NCI-H2171 (cell line): ENCODE results near the gene CHRNA10.
A peak's percentile ranks its signal among the peaks of the same experiment; 100 is the strongest.
"Not testable (repeated sequence)": the region's sequence is repeated elsewhere in the genome, so short reads cannot be mapped to it uniquely, and the experiment has no call there.

Experiments used
- DNase-seq: peaks from one replicate; lab custom pipeline; 2025; lab: John Stamatoyannopoulos, UW

CHRNA10 gene

DNA sequence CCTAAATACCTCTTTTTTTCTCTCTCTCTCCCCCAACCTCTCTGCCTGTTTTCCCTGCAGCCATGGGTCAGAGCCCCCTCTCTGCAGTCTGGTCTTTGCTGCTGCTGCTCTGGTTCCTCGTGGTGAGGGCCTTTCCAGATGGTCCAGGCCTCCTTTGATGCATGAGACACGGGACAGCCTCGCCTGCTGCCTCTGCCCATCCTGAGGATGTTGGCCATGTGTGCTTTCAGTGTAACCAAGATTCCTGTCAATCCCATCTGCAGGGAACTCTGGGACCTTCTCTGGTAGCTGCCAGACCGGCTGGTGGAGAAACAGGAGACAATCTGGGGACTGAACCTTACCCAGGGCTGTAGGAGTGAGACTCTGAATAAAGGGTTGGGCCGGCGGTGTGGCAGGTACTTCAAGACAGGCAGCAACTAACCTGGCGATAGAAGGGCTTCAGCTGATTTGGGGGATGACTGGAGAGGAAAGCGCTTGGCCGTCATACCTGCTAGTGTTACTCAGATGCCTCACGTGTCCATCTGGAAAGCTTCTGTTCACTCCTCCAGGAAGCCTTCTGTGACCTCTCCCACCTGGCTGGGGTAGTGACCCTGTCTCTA, 7.1 kb downstream of the CHRNA10 start:
- no peak for DNase-seq

- no peak for DNase-seq
Observed at GRCh38 chr11:3662856-3663255, 8.3 kb downstream of the CHRNA10 start.

DNA sequence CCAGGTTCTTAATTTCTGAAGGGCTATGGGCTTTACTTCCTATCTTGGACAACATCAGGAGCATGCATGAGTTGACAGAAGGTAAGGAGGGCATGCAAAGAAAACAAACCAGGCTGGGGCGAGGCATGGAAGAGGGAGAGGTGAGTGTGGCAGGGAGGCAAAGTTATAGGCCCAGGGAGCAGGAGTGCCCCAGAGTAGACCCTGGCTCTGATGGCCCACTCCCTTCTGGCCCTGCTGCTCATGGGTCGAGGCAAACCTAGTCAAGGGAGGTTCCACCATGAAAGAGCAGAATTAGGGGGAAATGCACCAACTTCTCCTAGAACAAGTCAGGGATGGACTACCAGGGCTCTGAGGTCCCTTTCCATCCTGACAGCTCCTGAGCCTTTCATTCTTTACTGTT, 10.2 kb downstream of the CHRNA10 start:
- DNase-seq: no peak

- no peak for DNase-seq
Observed at GRCh38 chr11:3659595-3660515, 11.3 kb downstream of the CHRNA10 start.

DNA sequence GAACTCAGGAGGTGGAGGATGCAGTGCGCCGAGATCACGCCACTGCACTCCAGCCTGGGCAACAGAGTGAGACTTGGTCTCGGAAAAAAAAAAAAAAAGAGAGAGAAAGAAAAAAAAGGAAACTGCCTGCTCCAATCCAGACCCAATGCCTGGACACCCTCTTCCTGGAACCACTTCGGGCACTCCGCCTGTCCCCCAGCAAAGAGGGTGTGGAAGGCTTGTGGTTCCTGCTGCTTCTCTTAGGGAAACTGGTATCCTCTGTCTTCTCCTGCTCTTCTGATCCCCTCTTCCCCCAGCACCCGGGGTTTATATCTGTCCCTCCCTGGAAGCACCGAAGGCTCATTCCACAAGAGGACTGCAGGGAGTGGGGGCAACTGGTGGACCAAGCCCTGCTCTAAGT, 12.9 kb downstream of the CHRNA10 start:
- no peak for DNase-seq

DNA sequence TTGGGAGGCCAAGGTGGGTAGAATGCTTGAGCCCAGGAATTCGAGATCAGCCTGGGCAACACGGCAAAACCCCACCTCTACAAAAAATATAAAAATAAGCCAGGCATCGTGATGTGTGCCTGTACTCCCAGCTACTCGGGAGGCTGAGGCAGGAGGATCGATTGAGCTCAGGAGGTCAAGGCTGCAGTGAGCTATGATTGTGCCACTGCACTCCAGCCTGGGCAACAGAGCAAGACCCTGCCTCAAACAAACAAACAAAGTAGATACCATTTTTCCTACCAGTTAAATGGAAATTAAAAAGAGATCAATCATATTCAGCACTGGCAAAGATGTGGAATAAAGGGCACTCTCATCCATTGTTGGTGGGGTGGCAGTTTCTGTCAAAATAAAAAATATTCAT, 13.9 kb downstream of the CHRNA10 start:
- DNase-seq: not testable (repeated sequence)

- no peak for DNase-seq
Observed at GRCh38 chr11:3655547-3655946, 15.6 kb downstream of the CHRNA10 start.

DNA sequence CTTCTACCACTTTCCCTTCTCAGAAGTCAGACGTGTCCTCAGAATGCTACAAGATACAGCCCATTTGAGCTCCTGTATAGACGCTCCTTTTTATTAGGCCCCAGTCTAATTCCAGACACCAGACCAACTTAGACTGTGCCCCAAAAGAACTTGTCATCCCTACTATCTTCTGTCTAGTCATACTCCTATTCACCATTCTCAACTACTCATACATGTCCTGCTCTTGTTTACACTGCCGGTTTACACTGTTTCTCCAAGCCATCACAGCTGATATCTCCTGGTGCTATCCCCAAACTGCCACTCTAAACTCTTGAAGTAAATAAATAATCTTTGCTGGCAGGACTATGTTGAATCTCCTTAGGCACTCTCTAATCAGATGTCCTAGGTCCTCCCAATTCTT, 18.7 kb downstream of the CHRNA10 start:
- DNase-seq: not testable (repeated sequence)

- not testable (repeated sequence) for DNase-seq
Observed at GRCh38 chr11:3649374-3649773, 21.8 kb downstream of the CHRNA10 start.

- not testable (repeated sequence) for DNase-seq
Observed at GRCh38 chr11:3648843-3649242, 22.3 kb downstream of the CHRNA10 start.

DNA sequence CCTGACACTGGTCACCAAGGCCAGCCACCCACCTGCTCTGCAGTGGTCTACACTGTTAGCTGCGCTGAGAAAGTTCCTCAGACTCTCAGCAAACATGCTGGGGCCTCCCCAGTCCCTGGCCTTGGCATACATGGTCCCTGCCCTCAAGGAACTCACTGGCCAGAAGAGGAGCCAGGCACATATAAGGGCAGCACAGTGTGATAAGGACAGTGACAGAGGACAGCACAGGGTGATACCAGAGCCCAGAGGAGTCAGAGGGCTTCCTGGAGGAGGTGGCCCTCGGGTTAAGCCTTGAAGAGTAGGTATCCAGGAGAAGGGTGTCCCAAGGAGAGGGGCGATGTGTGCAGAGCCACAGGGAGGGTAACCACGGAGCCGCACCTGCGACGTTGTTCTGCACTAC, 25.6 kb downstream of the CHRNA10 start:
- no peak for DNase-seq

DNA sequence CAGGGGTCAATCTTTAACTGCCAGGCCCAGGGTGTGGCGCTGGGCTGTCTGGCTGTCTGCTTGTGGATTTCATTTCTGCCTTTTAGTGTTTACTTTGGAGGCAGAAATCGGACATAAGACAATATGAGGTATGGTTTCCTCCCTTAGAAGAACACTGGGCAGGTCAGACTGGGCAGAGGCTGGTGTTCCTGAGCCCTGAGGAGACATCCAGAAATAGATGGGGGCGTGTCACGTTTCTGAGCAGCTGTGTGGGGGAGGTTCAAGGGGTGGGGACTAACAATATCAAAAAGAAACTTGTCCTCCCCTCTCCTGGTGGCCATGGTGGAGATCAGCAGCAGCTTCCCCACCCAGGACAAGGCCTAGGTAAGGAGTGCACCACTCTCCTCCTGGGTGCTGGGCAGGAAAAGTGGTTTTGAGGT, 26.4 kb downstream of the CHRNA10 start, which contains the start of gene ART1:
TSS of gene ART1 (plus strand) at position 312 of the 419 bp plus-strand sequence. CDS start 14,086 bp downstream, outside the sequence.
- no peak for DNase-seq

GRCh38 chr11:3643102-3643546, 28.1 kb downstream of the CHRNA10 start:
- DNase-seq: not testable (repeated sequence)

- peak; percentile 23 for DNase-seq
Observed at GRCh38 chr11:3642071-3642951, 28.9 kb downstream of the CHRNA10 start.

DNA sequence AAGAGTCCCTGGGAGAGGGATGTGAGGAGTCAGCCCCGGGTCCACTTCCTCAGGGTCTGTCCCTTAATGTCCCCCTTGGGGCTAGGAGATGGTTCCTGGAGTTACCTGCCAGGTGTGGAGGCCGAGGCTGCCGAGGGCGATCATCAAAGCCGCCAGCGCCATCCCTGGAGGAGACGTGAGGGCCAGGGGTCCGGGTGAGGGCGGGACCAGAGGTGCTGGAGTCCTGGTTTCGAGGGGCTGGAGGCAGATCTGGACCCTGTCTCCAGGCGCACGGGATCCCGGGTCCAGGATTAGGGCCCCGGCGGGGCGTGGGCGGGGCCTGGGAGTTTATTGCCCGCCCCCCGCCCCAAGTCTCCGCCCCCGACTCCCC, 29.5 kb downstream of the CHRNA10 start, which contains the start of gene ART5:
TSS of gene ART5 (minus strand) at position 292 of the 370 bp plus-strand sequence. CDS start at position 162, 130 bp downstream.
- DNase-seq: no peak

GRCh38 chr11:3641191-3641590, 30.0 kb downstream of the CHRNA10 start:
- DNase-seq: no peak

DNA sequence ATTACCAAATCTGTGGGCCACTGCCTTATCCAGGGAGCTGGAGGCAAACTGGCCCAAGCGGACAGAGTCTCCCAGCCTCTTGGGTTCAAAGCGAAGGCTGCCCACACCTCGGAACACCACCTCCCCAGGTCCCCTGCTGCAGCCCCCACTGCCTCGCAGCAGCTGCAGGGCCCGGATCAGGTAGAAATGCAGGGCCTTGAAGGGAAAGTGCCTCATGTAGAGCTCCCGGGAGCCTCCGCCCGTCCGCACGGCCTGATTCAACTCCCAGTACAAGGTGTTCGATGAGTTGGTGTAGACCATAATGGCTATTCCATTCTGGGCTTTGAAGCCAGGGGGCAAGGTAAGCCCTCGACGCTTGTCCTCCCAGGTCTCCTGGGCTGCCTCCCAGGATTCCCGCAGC, 31.3 kb downstream of the CHRNA10 start:
- no peak for DNase-seq

DNA sequence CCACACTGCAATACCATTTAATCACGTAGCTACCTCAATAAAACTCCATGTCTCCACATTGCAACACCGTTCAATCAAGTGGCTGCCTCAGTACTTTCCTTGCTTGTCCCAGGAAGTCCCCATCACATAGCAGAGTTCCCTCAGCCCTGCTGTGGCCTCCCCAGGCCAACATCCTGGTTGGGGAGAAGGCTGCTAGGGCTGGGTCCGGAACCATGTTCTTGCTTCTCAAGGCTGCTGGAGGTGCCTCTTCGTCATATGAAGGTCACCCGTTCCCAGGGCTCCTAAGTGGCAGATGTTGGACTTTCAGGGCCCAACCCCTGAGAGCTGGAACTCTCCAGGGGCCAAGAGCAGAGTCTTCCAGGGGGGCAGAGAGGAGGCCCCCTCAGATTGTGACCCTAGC, 32.7 kb downstream of the CHRNA10 start:
- DNase-seq: no peak

DNA sequence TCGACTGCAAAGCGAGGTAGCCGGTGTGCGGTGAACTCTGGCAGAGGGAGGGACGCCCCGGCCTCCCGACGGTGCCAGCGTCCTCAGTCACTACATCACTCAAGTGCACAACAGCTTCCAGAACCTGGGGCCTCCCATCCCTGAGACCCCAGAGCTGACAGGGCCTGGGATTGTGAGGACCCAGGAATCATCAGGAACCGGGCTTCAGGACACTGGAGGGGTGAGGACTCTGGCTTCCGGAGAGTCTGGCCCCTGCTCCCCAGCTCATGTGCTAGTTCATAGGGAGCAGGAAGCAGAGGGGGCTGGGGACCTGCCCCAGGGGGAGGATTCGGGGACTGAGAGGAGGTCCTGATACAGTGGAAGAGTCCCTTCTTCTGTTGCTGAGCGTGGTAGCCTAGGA, 34.0 kb downstream of the CHRNA10 start:
- DNase-seq: no peak

DNA sequence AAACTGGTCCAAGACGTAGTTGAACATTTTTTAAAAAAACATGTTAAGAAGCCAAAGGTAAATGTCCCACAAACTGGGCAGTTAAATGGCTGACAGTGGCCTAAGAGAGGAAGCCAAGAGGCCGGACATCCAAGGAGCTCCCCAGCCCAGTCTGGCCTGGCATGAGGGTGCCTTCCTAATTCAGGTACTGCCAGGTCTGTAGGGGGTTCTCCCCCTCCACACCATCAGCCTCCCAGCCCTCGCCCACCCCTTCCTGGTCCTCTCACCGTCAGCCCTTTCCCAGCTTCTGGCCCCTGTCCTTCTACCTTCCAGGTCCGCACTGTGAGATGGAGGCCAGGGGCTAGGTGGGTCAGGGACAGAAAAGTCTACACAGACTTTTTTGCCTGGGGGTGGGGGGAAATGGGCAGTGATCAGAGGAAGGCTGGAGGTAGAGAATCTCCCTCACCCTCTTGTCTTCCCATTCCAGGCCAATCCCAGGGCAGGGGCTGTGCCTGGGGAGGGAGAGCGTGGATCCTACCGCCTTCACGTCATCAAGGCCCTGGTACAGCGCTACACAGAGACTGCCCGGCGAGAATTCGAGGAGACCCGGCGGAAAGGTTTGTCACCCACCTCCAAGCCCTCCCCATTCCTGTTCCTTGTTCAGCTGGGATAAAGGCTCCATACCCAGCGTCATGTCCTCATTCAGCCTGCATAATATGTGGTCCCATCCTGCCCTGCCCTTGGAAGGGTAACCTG, 35.4 kb downstream of the CHRNA10 start:
- no peak for DNase-seq

DNA sequence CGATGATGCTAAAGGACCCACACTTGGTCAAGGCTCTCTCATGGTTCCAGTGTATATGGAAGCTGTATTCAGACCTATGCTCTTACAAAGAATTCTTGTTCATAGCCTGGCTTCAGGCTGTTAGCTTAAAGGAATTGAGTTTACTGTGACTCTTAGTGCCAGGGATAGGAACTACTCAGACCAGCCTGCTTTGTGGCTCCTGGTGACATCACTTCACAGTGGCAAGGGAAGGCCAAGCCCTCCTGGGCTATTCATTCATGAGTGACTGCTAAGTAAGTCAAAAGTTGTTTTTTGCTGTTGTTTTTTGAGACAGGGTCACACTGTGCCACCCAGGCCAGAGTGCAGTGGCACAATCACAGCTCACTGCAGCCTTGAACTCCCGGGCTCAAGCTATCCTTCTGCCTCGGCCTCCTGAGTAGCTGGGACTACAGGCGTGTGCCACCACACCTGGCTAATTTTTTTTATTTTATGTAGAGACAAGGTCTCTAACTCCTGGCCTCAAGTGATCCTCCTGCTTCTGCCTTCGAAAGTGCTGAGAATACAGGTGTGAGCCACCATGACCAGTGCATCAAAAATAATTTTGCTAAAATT, 39.0 kb downstream of the CHRNA10 start:
- DNase-seq: no peak
